ENCODE results near the gene NRCAM.

- no peak for TF ChIP-seq POLR2A (IDR thresholded peaks at IDR 0.05)
- TF ChIP-seq CTCF (IDR thresholded peaks at IDR 0.05) = no peak
Measured at GRCh38 chr7:108321359-108321758, 134.9 kb downstream of the NRCAM start.

Measured in adrenal gland (tissue), 5 donors.